Skeletal muscle cell (primary cell): ENCODE measurements around the gene LGALS8.

Experiments
- DNase-seq: peaks from one replicate; pipeline ENCODE4 v3.0.0-alpha.2; 2010; ENCODE audit warnings: low read depth
- H3K4me3 ChIP-seq: 2 replicates; pipeline ENCODE4 v1.5.1; 2011; ENCODE audit warnings: low read depth, mild to moderate bottlenecking, control low read depth, low read length, moderate library complexity

Gene LGALS8

DNA sequence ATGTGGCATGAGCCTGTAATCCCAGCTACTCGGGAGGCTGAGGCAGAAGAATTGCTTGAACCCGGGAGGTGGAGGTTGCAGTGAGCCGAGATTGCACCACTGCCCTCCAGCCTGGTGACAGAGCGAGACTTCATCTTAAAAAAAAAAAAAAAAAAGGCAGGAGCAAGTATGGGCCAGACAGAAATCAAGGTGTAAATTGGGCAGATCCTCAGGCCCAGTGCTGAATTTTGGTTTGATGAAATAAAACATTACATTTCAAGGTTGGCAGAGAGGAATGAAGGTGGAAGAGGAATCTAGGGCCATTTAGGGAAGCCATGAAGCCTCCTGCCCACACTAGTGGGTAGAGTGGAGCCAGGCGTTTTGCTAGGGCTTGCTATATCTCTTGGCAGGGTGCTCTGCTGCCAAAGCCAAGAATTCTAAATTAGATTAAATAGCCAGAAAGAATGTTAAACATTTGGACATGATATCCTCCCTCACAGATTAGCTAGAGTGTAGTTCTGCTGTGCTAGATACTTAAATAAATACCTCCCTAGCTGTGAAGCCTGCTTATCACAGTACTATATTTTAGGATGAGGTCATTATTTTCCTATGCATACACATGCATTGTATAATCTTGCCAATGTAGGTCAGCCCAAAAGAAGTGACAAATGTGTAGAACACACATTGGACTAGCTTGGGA, 16.6 kb upstream of the LGALS8 start:
- H3K4me3 ChIP-seq: no peak overlapping the region

DNA sequence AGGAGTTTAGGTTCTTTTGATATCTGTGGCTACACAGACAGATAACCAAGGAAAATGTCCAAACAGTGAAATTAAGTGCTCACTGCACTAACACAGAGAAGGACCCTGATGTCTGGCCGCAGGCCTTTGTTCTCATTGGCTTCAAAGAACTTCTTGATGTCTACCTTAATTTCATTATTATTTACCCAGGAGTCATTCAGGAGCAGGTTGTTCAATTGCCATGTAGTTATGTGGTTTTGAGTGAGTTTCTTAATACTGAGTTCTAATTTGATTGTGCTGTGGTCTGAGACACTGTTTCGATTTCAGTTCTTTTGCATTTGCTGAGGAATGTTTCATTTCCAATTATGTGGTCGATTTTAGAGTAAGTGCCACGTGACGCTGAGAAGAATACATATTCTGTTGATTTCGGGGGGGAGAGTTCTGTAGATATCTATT, 15.2 kb upstream of the LGALS8 start:
- DNase-seq: no peak
- no peak overlapping the region for H3K4me3 ChIP-seq

More for the DNA sequence above, 16.6 kb upstream of the LGALS8 start:
- DNase-seq: no peak

DNA sequence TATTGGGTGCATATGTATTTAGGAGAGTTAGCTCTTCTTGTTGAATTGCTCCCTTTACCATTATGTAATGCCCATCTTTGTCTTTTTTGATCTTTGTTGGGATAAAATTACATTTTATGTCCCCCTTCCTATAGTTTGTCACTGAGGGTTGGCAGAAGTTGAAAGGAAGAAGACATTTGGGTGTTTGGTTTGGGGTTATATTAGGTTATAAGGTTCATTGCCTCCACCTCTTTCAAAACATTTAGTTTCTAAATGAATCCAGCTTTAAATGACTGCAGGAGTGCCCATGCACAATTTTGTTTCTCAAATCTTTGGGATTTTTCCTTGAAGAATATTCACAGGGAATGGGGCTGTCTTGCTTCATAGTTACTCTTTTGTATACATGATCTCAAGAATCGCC, 14.6 kb upstream of the LGALS8 start:
- no peak for DNase-seq

DNA sequence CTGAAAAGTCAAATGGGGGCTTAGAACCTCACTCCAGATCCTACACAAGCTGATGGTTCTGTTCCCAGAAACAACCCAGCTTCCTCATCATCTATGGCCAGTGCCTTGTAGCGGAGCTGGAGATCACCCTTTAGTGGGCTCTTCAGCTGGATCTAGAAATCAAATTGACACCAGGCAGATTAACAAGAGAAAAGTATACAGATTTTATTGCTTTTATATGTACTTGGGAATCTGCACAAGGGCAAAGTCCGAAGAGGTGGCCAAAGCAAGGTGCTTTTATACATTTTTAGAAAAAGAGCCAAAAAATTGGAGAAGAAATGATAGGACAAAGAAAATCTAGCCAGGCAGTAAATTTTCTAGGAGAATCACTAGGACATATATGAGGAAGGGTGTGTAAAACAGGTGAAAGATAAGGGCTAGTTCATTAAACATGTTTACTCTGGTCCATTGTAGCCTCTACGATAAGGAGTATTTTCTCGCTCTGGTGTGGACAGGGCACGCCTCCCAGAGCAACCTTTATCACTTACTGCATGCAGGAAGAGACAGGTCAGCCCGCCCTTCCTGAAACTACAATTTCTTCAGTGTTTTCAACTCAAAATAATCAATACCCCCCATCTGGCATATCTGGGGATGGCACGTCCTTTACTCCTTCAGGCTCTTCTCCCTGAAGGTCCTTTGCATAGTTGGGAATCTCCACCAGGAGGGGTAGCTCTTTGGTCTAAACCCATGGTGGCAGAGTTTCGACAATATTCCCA, 14.0 kb upstream of the LGALS8 start:
- no peak overlapping the region for H3K4me3 ChIP-seq
- no peak for DNase-seq

More for the DNA sequence above, 14.6 kb upstream of the LGALS8 start:
- no peak overlapping the region for H3K4me3 ChIP-seq

DNA sequence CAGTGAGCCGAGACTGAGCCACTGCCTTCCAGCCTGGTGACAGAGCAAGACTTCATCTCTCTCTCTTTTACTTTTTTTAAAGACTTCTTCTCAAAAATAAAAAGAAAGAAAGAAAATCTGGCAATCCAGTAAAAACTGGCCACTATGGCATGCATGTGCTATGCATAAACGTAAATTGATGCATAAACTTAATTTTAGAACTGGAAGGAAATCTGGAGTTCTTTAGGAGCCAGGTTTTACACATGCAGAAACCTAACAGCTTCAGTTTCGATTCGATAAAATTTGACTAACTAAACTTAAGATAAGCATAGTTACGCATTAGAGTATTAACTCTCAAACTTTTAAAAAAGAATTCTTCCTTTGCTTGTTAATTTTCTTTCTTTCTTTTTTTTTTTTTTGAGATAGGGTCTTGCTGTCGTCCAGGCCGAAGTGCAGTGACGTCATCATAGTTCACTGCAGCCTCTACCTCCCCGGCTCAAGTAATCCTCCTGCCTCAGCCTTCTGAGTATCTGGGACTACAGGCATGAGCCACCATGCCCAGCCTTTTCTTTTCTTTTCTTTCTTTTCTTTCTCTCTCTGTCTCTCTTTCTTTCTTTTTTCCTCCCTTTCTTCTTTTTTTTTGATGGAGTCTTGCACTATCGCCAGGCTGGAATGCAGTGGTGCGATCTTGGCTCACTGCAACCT, 11.9 kb upstream of the LGALS8 start:
- DNase-seq: no peak
- H3K4me3 ChIP-seq: no peak overlapping the region

DNA sequence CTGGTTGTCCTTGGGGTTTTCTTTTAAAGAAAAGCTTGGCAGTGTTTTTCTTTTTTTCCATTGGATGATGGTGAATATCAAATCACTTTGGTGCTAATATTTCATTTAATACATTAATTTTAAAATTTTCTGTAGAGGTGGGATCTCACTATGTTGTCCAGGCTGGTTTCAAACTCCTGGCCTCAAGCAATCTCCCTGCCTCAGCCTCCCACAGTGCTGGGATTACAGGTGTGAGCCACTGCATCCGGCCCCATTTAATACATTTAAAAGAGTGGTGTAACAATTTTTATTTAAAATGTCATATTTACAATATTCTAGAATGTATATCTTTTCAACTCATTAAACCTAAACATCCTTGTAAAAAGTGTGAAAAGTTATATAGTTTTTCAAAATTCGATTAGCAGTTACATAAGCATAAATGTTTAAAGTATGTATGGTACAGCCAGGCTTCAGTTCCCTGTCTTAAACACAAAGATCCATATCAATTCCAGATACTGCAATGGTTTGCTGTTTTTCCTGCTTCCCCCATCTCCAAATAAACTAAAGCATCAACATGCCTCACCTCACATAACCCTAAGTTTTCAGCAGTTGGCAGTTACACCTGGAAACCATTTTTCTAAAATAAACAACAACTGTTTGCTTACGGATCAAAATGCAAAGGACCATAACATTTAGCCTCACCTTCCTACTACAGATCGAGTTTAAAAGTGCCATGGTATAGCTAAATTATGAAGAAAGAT, 8.9 kb upstream of the LGALS8 start:
- no peak for DNase-seq
- H3K4me3 ChIP-seq: no peak overlapping the region

DNA sequence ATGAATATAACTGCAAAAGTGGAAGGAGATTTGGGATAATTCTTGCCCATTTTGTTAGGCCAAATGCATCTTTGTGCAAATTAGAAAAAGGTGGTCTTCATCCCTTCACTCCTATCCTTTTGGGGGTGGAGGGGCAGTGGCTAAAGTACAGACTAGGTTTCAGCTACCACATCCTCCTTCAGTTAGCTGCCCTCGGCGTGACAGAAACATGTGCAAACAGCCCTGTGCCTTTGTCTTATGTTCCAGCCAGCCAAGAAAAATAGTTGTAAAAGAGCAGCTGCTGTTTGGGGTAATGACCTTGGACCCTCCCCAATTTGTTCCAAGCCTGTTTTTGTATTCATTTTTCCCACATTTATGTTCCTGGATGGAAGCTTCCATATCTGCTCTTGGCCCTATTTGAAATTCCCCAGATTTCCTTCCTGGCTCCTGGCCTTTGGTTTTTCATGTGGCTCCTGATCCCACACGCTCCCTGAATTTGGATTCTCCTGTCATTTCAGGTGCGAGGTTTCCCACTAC, 8.3 kb upstream of the LGALS8 start:
- DNase-seq: no peak
- no peak overlapping the region for H3K4me3 ChIP-seq

DNA sequence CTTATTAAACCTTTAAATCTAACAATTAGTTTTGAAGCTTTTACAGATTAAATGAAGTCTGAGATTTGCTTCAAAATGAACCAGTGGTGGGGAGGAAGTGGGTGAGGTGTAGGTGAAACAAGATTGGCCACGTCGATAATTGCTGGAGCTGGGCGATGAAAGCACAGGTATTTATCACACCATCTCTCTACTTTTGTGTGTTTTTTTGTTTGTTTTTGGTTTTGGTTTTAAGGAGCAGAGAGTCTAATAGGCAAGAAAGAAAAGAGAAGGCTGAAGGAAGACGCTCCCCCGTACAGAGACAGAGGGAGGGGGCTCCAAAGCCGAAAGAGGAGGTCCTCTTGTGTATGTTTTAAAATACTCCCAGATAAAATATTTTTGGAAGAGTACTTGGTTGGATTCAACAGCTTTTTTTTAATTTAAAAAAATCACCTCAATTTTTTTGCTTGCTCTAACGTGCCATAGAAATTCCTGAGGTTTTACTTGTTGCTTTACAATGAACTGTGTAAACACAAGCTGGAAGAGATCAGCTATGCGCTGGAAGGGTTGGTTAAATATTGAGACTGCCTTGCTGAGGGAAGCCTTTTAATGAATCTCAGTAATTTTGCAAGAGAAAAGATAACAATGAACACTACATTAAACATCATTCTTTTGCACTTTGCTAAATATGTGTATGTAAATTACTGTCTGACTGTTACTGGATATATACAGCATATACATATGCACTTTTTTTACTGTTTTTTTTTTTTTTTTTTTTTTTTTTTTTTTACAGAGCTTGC, 6.7 kb upstream of the LGALS8 start:
- H3K4me3 ChIP-seq: no peak overlapping the region
- DNase-seq: no peak

DNA sequence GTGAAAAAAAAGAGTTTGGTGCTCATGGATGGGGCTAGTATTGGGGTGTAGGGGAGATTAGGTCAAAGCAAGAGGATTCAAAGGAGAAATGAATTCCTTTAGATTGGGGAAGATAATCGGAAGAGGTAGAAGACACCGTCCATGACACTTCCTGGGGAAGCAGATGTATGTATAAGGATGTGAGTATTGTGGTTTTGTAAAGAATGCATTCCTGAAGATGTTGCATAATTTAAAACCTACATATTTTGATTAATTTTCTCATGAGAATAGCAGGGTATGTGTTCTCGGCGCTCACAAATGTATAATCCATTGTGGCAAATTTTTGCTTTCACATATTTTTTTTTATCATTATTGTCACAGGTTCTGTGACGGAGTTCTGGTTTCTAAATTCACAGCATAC, 5.5 kb upstream of the LGALS8 start:
- no peak overlapping the region for H3K4me3 ChIP-seq
- DNase-seq: no peak

DNA sequence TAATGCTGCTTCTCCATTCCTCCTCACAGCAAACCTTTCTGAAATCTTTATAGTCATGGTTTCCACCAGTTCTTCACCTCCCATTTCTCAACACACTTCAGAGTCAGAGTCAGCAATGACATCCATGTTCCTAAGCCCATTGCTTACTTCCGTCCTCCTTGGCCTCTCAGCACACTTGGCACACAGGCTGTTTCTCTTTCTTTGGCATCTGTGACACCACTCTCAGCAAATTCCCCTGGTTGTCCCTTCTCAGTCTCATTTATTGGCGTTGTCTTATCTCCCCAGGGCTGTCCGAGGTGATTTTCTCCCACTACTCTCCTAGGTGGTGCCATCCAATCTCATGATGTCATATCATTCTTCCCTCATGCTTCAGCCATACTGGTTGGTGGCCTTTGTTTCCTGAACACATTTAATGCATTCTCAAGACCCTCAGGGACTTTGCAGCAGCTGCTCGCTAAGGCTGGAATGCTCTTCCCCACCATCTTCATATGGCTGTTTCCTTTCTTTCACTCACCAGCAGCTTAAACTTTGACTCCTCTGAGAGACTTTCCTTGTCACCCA, 3.3 kb upstream of the LGALS8 start:
- no peak for DNase-seq
- no peak overlapping the region for H3K4me3 ChIP-seq

DNA sequence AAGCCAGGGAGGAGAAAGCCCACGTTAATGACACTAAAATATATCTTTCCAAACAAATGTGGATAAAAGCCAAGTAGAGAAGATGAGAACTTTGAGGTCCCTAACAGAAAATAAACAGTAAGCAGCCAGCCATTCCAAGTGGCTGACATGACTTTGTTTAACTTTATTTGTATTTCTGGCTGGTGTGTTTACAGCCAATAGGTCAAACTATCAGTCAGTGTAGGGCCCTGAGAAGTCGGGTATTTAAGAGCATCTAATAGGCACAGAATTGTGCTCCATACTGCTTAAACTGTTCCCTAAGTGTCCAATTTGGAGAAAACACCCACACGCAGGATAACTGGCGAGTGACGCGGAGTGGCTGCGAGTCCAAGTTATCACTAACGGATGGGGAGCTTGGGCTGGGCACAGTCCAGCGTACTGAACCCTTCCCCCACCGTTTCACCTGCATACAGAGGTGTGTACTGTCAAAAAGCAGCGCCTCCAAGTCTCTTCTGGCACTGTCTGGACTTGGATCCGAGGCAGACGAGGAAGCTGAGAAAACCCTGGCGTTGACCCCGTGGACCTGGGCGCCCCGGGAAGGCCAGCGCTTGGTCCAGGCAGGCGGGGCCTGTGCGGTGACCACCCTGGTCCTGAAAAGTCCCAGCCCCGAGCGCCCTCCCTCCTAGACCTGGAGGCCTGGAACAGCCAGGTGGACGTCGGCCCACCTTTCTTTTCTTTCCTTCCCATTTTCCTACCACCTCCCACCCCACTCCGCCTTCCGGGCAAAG, 662 bp upstream of the LGALS8 start:
- no peak for DNase-seq
- peak overlapping the region; percentile 92 for H3K4me3 ChIP-seq

DNA sequence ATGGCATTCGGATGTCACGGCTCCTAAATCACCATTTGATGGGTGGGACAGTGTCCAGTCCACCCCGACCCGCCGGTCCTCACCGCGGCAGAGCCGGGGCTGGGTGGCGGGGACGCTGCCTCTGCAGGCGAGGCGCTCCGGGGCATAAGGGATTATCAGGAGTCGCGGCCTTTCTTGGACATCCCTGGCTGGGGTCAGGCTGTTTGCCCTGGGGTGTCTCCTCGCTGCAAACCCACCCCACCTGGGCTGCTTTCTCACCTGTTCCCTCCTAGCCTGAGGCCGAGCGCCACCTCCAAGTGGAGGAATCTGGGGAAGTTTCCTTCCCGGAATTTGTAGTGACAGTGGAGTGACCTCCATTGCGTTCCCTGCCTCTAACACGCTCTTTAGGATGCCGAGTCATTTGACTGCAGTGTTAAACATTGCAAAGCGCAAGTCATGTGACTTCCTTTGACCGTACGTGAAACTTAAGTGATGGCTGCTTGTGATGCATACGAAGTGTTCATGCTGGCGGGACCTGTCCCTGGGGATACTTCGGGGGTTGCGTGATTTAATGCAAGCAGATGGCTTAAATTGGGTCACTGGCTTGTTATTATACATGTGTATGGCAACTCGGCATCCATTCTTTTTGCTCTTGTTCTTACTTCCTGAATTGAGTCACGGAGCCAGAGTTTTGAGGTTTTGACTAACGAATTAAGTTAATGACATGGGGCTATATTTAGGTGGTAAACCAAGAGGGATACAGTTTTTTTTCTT, 536 bp downstream of the LGALS8 start:
- H3K4me3 ChIP-seq: peak overlapping the region; percentile 92
- DNase-seq: peak; percentile 84

DNA sequence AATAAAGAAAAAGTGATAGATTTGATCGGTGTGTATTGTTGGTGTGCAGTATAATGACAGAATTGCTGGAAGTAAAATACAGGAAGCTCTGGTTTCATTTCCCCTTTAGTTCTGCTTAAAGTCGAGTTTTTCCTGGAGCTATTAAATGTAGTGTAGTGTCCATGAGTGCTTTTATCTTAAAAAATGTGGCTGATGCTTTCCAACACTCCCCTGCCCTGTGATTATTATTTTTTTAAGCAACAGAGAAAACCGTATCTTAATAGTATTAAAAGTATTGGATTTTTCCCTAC, 1.1 kb downstream of the LGALS8 start:
- peak overlapping the region; percentile 92 for H3K4me3 ChIP-seq
- no peak for DNase-seq

DNA sequence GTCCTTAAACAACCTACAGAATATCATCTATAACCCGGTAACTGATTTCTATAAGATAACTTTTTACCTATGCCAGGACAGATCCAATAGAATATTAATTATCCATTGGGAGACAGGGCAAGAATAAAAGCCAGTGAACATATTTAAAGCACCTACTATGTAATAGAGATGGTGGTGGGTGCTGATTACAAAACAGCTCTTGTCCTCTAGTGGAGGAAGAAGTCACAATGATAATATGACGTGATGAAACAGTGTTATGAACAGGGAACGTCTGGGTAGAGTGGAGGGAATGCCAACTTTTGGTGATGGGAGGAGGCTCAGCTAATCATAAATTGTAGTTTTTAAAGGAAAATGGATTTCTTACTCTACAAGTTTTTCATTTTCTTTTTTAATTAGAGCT, 2.3 kb downstream of the LGALS8 start:
- DNase-seq: no peak

DNA sequence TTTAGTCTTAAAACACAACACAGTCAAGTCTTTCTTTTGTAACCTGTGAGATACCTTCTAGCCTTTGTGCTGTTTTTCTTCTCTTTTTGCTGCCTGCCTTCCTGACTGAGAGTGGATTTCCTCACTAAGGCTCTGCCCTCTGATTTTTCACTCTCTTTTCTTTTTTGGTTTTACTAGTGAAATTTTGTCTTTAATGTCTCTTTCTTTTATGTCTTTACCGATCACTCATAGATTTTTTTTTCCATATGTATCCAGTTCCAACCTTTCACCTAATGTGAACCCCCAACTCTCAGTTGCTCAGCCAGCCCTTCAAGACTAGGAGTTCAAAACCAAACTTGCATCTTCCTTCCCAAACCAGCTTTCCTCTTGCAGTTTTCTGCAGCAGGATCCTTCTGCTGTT, 6.5 kb downstream of the LGALS8 start:
- no peak overlapping the region for H3K4me3 ChIP-seq
- DNase-seq: no peak

More for the DNA sequence above, 2.3 kb downstream of the LGALS8 start:
- no peak overlapping the region for H3K4me3 ChIP-seq

DNA sequence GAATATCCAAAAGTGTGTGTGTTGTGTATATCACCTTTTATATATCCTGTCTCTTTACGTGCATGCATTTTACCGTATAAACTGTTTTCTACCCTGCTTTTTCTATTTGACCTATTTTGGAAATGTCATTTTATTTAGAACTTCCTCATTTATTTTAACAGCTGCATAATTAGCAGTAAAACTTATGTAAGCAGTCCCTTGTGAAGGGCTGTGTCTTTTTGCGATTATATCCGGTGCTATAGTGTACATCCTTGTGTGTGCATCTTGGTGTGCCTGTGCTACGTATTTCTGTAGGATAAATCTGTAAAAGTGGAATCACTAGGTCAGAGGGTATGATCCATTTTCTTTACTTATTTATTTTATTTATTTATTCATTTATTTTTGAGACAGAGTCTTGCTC, 7.2 kb downstream of the LGALS8 start:
- DNase-seq: no peak
- H3K4me3 ChIP-seq: no peak overlapping the region

DNA sequence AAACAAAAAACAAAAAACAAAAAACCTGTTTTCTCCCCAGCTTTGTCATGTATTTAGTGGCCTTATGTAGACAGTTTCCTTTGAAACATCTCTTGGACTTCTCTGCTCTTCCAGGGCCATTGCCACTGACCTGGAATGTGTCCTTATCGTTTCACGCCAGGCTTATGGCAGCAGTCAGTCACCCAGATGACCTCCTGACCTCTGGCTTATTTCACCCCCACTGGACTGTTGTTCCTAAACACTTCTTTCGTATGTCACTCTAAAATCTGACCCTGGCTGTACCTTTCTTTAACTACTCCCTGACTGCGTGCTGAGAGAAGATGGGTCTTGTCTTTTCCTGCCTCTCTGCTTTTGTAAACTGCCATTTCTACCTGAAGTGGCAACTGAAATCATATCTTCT, 9.1 kb downstream of the LGALS8 start:
- no peak for DNase-seq
- H3K4me3 ChIP-seq: no peak overlapping the region
